ENCODE measurements around the gene ZNF888. TPM values are rescaled to one million over a fixed set of nuclear protein-coding genes. Genes with fewer than 3 reads are reported as not detected.

Gene ZNF888
- total and polyA plus RNA-seq, 9 of the 15 experiments (the other 6 are each of a cell fraction or from before 2014, with no cell fraction given), result 1.6 to 13.3 (median 9.9) TPM

- TF ChIP-seq KLF1 (tag; IDR thresholded peaks at IDR 0.05) (no peak), ZNF146 (CRISPR knock-in tag; IDR thresholded peaks at IDR 0.05; ENCODE audit: unreplicated experiment) (no peak), FOSL1 (tag; conservative IDR thresholded peaks at IDR 0.05) (peak; percentile 93), ETV6 (IDR thresholded peaks at IDR 0.05; ENCODE audit: borderline replicate concordance in 1 of 2, low read depth in 2 of 2, low read length in 1 of 2) (peak in 1 of 2 experiments; percentile 71; a peak in 2 of 4 replicates), ETV6 (CRISPR knock-in tag; IDR thresholded peaks at IDR 0.05; ENCODE audit: borderline replicate concordance) (no peak), PRMT5 (CRISPR knock-in tag; IDR thresholded peaks at IDR 0.05) (no peak), SRSF3 (IDR thresholded peaks at IDR 0.05; ENCODE audit: insufficient read depth, low read length) (no peak), ZNF717 (CRISPR knock-in tag; IDR thresholded peaks at IDR 0.05) (no peak), MXI1 (IDR thresholded peaks at IDR 0.05; ENCODE audit: low read depth, low read length) (peak; percentile 60; the same call in 1 of the 2 replicates), FOXP1 (CRISPR knock-in tag; IDR thresholded peaks at IDR 0.05) (peak; percentile 53; the same call in 1 of the 2 replicates), ZNF609 (CRISPR knock-in tag; IDR thresholded peaks at IDR 0.05; ENCODE audit: borderline replicate concordance) (no peak), SRF (CRISPR knock-in tag; IDR thresholded peaks at IDR 0.05) (no peak), JUNB (CRISPR knock-in tag; conservative IDR thresholded peaks at IDR 0.05) (no peak), ZBTB33 (CRISPR knock-in tag; IDR thresholded peaks at IDR 0.05) (no peak), KAT8 (IDR thresholded peaks at IDR 0.05; ENCODE audit: low read depth) (no peak), GTF3C2 (IDR thresholded peaks at IDR 0.05; ENCODE audit: borderline replicate concordance, extremely low read depth, insufficient read length) (no peak), PURB (CRISPR knock-in tag; IDR thresholded peaks at IDR 0.05; ENCODE audit: low read depth) (no peak)
These were observed 13.1 kb upstream of the ZNF888 start (continued) for GRCh38 chr19:52936151-52936953.
